Stimulated activated CD4-positive, alpha-beta T cell treated with anti-CD3 and anti-CD28 coated beads, Interleukin-1b, Interleukin-23, amount 100 ng/mL, for 4 hours (primary cell): Measurements from ENCODE around the gene PTPRO.

Experiments used
- DNase-seq, 2 donors: peaks; one replicate each; pipeline ENCODE4 v3.0.0-alpha.2; 2020; ENCODE audit warnings: low read depth in 2 of 2

The PTPRO gene

DNA sequence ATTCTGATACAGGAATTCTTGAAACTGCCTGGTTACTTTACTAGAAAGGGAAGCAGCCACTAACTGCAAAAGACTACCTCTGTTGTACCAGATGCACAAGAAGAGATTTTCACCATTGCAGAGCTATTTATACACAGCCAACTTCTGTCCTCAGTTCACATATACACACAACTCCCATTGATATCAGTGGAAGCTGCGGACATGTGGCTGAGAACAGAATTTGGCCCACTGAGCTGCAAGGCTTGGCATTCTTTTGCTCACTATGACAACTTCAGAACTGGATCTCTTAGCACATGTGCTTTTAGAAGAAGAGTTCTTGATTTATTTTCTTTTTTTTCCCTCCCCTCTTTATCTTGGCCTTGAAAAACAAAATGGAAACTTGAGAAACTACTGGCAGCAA, 28.3 kb downstream of the PTPRO start:
- no peak for DNase-seq

DNA sequence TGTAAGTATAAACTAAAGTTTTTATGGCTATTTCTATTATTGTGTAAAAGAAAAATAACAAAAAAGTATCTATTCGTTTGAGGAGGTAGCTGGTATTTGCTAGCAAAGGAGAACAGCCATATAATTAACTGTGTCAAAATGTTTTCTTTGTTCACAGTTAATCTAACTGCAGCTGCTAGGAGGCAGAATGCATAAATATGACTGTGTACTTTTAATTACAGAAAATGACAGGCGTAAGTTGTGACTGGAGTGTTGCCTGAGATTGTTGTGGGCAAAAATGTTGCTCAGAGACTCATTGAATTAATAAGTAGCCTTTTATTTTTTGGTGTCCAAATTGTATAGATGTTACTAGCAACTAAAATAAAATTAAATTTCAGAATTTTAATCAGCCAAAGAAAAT, 33.5 kb downstream of the PTPRO start:
- DNase-seq: no peak

DNA sequence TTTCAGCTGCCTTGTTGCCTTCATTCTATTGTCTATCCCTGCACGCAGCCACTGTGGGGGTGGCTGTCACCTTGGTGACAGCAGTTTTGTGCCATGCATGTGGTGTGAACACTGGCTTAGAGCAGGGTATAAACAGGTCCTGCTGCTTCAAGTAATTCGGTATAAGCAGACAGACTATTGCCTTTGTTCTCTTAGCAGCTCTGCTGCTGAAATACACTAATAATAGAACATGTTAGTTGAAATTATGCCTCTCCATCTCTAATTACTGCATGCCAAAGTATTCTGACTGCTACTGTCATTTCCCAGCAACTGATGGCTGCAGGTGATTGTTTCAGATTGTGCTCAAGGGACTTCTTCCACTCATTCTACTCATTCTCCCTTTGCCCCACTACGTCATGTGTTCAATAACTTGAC, 34.6 kb downstream of the PTPRO start:
- DNase-seq: no peak

DNA sequence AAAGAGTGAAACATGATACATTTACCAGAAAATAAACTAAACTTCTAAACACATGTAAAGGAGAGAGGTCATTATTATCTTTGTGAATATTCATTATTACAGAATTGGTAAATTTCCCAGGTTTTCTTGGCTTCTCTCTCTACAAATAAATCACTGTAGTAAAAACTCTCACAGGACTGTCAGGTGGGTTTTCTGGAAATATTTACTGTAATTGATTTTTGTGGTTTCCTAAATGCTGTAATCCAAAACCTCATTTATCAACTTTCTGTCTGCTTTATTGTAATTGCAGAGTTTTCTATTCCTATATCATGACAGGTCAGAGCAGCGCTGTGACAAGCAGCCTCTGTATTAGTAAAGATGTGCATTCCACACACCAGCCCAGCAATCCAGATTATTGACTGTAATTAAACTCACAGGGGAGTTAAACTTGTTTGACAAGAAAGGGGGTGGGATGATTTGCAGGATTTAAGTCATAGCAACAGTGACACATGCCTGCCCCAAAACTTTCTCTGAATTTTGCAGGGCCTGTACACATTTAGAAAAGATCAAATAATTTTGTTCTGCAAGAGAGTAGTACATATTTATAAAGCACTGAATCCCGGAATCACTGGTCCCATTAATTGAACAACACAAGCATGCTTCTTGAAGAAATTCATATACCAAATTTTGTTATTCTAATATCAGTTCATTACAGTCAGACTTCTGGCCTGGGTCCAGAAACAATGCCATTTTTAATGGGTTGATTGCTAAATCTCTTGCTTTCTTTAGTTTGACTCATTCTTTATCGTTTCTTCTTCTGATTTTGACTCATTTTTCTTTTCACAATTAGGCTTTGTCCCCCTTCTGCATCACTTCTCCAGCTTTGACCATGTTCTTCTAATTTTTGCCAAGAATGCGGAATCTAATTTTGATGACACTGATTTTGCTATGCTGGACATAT, 42.2 kb downstream of the PTPRO start:
- no peak for DNase-seq

DNA sequence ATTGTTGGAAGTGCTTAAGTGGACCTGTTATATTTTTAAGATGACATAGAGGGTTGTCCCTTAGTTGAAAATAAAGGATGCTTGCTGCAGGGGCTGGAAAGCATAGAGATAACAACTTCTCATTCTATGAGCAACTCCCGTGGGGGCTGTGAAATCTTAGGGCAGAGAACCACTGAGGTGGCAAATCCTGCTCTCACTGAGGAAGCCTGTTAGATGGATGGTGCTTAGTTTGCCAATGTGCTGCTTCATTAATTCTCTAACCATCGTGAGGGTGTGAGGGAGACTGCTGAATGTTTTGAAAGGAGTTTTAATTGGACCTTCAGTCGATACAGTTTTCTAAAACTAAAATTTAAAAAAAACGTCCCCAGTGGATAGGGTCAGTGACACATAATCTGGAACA, 46.5 kb downstream of the PTPRO start:
- DNase-seq: no peak

DNA sequence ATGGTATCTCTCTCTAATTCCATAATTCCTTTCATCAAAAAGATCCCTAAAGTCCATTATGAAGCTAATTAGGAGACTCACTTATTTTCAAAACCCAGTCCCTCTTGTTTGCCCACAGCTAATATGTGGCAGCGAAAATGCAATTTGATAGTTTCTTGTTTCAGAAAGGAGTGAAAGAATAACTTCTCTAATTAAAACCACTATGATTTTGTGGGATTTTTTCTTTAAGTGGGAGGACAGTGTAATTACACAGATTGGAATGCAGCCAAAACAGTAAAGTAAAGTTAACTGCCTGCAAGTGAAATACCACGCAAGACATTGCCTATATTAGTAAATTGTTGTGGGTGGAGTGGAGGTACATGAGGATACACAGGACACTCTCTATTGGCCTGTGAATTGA, 50.0 kb downstream of the PTPRO start:
- DNase-seq: no peak

DNA sequence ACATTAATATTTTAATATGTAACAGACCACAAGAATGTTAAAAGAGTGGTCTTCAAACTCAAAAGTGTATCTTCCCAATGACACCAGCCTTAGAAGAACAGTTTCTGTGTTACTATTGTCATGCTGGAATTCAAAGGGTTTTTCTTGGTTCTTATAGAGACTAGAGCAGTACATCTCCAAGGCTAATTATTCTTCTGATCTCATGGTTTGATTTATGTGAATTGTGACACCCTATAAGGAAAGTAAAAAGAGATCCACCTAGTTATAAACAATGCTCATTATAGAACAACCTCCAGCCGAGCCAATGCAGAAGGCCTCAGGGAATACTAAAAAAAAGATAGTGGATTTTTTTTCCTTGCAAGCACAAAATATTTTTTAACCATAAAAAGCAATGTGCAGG, 65.5 kb downstream of the PTPRO start:
- DNase-seq: no peak

DNA sequence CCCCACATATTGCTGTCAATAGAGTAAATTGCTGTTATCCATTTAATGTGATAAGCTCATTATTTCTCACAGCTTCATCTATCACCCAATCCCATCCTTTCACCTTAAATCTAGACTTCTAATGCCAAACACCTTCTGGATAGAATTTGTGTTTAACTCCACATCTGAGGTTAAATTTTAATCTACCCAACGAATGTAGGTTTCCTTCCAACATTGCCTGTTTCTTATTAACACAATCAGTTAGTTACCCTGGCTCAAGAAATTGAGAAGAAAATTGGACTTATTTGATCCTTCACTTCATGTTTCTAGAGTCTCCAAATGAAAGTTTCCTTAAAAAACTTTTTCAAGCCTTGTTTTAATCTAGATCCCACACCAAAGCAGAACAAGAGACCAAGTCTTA, 67.3 kb downstream of the PTPRO start:
- DNase-seq: no peak

DNA sequence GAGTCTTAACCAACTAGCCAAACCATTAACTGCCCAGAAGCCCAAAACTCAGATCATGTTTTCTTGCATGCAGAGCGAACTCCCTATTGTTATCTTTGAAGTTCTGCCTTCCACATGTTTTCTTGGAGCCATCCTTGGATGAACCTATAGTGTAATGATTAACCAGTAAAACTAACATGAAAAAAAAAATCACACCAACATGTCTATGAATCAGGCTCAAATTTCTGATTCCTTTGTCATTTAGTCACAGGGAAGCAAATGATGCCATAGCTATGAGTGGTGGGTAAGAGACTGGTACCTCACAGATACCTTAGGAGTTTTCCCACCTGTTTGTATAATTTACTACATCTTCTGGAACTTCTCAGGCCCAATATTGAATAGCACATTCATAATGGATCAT, 70.7 kb downstream of the PTPRO start:
- DNase-seq: no peak

DNA sequence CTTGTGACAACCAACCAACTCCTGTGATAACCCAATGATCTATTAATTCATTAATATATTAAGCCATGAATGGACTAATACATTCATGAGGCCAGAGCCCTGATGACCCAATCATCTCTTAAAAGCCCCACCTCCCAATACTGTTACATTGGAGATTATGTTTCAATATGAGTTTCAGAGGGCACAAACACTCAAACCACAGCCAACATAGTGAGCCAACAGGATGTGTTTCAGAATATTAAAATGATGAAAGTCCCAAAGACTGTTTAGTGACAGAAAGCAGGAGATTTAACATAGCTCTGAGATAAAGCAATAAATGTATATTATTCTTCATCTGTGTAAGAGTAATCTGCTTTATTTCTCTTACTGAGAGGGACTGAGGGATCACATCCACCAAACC, 71.7 kb downstream of the PTPRO start:
- no peak for DNase-seq

DNA sequence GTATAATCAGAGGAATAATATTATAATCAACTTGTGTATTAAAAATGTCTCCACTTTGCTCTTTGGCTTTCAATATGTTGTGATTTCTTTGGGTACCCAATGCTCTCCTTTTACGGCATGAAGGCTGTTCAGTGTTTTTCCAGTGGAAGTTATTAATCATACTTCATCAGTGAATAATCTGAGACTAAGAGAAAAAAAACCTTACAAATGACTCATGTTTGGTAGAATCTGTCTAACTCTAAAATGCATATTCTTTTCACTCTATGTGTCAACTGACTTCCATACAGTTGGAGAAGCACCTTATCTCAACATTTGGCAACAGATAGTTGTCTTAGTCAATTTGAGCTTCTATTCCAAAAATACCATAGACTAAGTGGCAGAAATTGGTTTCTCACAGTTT, 82.2 kb downstream of the PTPRO start:
- DNase-seq: no peak

DNA sequence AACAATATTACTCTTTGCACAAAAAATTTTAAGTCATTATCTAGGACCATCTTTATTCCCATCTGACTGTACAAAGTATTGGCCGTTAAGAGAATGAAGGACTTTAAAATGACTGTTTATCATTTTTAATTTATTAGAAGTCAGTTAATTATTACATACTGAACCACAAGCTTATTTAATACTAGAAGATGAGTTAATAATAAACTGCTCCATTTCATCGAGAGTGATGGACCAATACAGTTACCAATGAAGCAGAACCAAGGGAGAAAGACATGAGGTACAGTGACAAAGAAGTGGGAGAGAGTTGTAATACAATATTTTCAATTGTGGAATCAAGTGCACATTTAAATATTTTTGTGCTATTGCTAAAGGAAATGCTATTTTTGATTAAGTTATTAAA, 83.3 kb downstream of the PTPRO start:
- DNase-seq: no peak

DNA sequence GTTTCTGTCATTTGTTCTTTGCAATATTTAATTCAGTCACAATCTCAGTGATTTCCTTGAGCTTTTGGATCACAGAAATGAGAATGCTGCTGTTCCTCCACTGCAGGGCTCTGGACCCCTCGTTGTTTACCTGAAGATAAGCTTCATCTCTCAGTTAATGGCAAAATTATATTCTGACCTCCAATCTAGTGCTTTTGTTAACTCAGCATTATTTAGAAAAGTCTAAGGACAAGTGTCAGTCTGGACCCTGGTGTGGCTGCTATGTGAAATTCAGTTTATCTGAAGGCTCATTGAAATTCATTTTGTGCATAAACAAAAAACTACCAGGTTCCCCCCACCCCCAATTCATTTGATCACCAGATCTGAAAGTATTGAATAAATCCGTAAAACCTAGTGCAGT, 84.7 kb downstream of the PTPRO start:
- no peak for DNase-seq

DNA sequence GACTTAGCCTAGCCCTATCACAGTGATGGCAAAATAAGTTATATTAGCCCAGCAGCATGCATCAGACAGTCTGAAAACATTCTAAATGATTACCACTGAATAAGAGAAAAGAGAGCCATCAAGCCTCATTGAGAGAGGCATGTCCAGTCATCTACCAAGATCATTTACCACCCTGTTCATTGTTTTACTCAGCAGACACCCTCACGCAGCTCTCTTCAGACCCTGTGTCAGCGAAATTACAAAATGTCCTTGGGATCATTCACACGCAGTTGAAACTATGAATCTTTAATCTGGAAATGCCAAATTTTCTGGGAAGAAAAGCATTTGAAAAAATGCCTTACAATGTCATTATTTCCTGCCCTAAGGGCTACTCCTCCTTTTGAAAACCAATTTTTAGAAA, 89.5 kb downstream of the PTPRO start:
- DNase-seq: no peak

DNA sequence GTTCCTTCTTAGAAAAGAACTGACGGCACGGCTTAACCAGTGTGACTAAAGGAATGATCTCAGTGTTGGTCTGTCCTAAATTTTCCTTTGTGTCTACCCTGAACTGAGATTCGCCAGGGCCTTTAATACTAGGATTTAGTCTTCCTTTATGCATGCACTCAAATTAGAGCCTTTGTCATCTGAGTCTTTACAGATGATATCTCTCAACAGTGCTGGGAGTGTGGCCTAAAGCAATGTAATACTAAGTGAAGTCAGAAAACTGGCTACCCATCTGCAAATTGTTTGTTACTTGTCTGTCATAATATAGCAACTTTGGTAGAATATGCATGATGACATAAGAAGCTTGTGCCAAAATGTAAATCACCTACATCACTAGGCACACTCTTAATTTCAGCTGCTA, 95.4 kb downstream of the PTPRO start:
- no peak for DNase-seq

DNA sequence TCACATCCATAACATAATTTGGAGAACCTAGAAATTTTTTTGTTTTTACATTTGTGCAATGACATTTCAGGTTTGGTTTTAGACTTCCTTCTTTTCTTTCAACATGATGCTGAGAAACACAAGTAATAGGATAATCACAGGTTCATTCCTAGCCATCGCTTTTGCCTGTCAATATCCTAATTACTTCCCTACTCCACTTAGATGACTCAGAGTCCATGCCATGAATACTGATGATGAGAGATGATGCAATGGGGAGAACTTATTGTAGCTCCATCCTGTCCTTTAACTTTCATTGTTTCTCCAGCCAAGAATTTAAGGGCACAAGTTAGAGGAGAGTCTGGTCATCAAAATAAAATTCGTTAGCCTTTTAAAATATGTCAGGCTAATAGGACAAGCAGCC, 101.3 kb downstream of the PTPRO start:
- DNase-seq: no peak

DNA sequence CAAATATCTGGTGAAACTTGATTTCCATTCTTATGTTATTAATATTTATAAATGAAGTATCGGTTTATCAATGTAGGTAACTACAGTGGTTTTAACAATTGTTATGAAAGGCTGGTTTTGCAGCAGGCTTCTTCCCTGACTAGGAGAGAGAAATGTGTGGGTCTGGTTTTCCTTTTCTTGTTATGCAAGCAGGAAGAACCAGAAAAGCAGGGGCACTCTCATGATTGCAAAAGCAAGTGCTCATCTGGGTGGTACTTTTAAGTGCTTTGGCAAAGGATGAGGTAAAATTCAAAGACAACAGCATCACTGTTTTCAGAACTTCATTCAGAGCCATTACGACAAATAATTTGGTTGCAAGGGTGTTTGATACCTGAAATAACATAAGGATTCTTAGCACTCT, 105.6 kb downstream of the PTPRO start:
- DNase-seq: no peak

DNA sequence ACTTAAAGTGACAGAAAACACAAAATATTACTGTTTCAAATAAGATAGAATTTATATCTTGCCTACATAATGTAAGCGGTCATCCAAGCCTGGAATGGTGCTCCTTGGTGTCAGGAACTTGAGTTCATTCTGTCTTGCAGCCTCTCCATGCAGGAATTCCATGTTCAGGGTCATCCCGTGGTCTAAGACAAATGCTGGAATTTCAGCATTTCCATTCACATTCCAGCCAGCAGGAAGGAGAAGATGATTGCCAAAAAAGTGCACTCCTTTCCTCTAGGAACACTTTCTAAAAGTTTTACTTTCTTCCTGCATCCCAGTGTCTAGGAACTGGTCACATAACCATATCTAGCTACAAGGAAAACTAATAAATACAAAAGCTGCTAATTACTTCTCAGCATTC, 106.3 kb downstream of the PTPRO start:
- DNase-seq: no peak

DNA sequence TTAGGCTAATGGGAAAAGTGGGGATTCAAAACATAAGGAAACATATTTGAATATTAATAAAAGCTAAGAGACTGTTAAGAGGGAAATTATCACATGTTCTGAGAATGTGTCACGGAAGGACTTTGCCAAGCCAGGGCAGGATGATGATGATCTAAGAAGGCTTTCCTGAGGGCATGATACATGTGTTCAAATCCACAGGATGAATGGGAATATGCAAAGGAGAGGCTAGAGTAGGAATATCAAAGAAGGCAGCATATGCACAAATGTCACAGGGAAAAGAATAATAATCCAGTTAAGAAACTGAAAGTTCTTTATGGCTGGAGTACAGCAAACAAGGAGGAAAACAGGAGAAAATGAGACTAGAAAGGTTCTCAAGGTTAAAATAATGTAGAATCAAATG, 107.0 kb downstream of the PTPRO start:
- DNase-seq: no peak

DNA sequence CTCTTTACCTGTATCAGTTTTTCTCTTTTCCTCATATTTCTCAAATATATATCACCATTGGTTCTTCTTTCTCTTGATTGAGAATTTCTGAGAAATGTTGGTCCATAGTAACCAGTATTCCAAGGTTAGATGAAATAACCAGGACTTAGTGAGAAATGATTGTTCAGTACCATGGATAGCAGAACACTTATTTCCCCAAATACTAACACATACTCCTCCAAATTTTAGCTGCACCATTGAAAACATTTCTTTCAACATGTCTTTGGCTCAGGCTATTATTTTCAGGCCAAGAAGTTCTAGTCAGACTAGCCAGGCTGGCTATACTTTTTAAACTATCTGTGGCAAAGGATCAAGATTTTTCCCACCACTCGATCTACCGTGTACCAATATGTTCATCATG, 113.3 kb downstream of the PTPRO start:
- no peak for DNase-seq

DNA sequence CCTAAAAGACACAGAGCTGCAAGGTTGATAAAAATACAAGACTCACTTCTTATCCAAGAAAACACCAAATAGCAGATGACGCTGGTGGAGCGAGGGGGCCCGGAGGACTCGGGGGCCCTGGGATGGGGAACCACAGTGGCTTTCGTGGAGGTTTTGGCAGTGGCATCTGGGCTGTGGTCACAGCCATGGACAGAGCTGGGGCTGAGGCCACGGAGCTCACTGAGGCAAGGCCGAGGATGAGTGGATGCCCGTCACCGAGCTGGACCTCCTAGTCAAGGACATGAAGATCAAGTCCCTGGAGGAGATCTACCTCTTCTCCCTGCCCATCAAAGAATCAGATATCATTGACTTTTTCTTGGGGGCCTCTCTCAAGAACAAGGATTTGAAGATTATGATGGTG, 117.2 kb downstream of the PTPRO start:
- DNase-seq: no peak

DNA sequence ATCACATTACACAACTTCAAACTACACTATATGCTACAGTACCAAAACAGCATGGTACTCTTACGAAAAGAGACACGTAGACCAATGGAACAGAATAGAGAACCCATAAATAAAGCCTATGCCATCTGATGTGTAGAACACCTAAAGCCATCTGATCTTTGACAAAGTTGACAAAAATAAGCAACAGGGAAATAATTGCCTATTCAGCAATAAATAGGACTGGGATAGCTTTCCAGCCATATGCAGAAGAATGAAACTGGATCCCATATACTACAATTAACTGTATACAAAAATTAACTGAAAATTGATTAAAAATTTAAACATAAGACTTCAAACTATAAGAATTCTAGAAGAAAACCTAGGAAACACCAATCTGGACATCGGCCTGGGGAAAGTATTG, 120.7 kb downstream of the PTPRO start:
- no peak for DNase-seq

DNA sequence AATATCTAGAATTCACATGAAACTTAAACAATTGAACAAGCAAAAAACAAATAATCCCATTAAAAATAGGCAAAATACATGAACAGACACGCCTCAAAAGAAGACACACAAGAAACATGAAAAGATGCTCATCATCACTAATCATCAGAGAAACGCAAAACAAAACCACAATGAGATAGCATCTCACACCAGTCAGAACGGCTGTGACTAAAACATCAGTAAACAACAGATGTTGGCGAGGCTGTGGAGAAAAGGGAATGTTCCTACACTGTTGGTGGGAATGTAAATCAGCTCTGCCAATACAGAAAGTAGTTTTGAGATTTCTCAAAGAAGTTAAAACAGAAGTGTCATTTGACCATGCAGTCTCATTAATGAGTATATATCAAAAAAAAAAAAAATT, 121.3 kb downstream of the PTPRO start:
- DNase-seq: no peak

DNA sequence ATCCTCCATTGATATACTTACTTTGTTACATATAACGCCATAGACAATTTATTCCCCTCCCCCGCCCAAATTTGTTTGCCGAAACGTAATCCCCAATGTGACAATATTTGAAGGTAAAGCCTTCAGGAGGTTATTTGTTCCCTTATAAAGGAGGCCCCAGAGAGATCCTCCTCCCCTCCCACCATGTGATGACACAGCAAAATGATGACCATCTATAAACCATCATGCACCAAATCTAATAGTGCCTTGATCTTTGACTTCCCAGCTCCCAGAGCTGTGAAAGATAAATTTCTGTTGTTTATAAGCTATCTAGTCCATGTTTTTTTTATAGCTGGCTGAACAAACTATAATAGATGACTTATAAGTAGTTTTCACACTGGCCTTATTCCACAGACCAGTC, 122.2 kb downstream of the PTPRO start:
- no peak for DNase-seq
